Brain pericyte (primary cell): ENCODE measurements around the gene ANKRD45.
"Not testable (repeated sequence)": the region's sequence is repeated elsewhere in the genome, so short reads cannot be mapped to it uniquely, and the experiment has no call there.

Source experiments
- DNase-seq: peaks from one replicate; pipeline ENCODE4 v3.0.0-alpha.2; 2012; ENCODE audit warnings: low read depth, low spot score

Gene ANKRD45

GRCh38 chr1:173669491-173669941, at the start of gene ANKRD45:
Gene ANKRD45, minus strand, starts transcription at chr1:173669851. Its CDS starts 10,433 bp downstream, at chr1:173659418.
- DNase-seq, result no peak

- DNase-seq, result no peak
These were observed 47.6 kb upstream of the ANKRD45 start for GRCh38 chr1:173717238-173717637.

GRCh38 chr1:173715538-173715844, 45.8 kb upstream of the ANKRD45 start:
- DNase-seq, result no peak

- peak; percentile 74 for DNase-seq
These were observed 45.3 kb upstream of the ANKRD45 start, which contains the start of gene KLHL20 for GRCh38 chr1:173714759-173715537. Gene KLHL20, plus strand, starts transcription at chr1:173714981. Its CDS starts 1,063 bp downstream, at chr1:173716044.

- DNase-seq, result no peak
These were observed 44.7 kb upstream of the ANKRD45 start for GRCh38 chr1:173714441-173714758.

GRCh38 chr1:173708787-173709186, 39.1 kb upstream of the ANKRD45 start:
- DNase-seq, result no peak

GRCh38 chr1:173705117-173705516, 35.5 kb upstream of the ANKRD45 start:
- DNase-seq, result no peak

GRCh38 chr1:173702736-173703135, 33.1 kb upstream of the ANKRD45 start:
- no peak for DNase-seq

GRCh38 chr1:173701299-173701698, 31.6 kb upstream of the ANKRD45 start:
- DNase-seq, result not testable (repeated sequence)

GRCh38 chr1:173693238-173693637, 23.6 kb upstream of the ANKRD45 start:
- DNase-seq, result no peak

GRCh38 chr1:173688300-173688699, 18.6 kb upstream of the ANKRD45 start:
- DNase-seq, result no peak

- not testable (repeated sequence) for DNase-seq
These were observed 15.5 kb upstream of the ANKRD45 start for GRCh38 chr1:173685121-173685520.

GRCh38 chr1:173683838-173684237, 14.2 kb upstream of the ANKRD45 start:
- DNase-seq, result not testable (repeated sequence)

GRCh38 chr1:173682184-173682583, 12.5 kb upstream of the ANKRD45 start:
- DNase-seq, result no peak

- not testable (repeated sequence) for DNase-seq
These were observed 10.5 kb upstream of the ANKRD45 start for GRCh38 chr1:173680152-173680551.

- DNase-seq, result not testable (repeated sequence)
These were observed 4.8 kb upstream of the ANKRD45 start for GRCh38 chr1:173674496-173674895.

GRCh38 chr1:173666646-173667045, 3.0 kb downstream of the ANKRD45 start:
- DNase-seq, result no peak

GRCh38 chr1:173663159-173663558, 6.5 kb downstream of the ANKRD45 start:
- DNase-seq, result no peak

GRCh38 chr1:173661763-173662162, 7.9 kb downstream of the ANKRD45 start:
- no peak for DNase-seq

- DNase-seq, result no peak
These were observed 8.4 kb downstream of the ANKRD45 start for GRCh38 chr1:173661271-173661670.

- DNase-seq, result no peak
These were observed 9.3 kb downstream of the ANKRD45 start for GRCh38 chr1:173660306-173660705.

- no peak for DNase-seq
These were observed 20.6 kb downstream of the ANKRD45 start for GRCh38 chr1:173648880-173649605.

- no peak for DNase-seq
These were observed 23.0 kb downstream of the ANKRD45 start for GRCh38 chr1:173646656-173647055.
